ENCODE data around the gene TRO.

TRO gene

GRCh38 chrX:54920610-54921426 is at the start of gene TRO:
TRO (plus strand) TSS chrX:54920824; CDS start chrX:54922247, 1,423 bp downstream.
- DNase-seq (ENCODE audit: low read depth, low spot score): no peak

- no peak for DNase-seq (ENCODE audit: low read depth, low spot score)
Measured at GRCh38 chrX:54885740-54886139, 34.9 kb upstream of the TRO start.

GRCh38 chrX:54891573-54891972 is 29.1 kb upstream of the TRO start:
- DNase-seq (ENCODE audit: low read depth, low spot score): peak; percentile 0

- no peak for DNase-seq (ENCODE audit: low read depth, low spot score)
Measured at GRCh38 chrX:54894159-54894558, 26.5 kb upstream of the TRO start.

- no peak for DNase-seq (ENCODE audit: low read depth, low spot score)
Measured at GRCh38 chrX:54909941-54910340, 10.7 kb upstream of the TRO start.

GRCh38 chrX:54921427-54922021 is 900 bp downstream of the TRO start:
- peak; percentile 4 for DNase-seq (ENCODE audit: low read depth, low spot score)

GRCh38 chrX:54922547-54922946 is 1.9 kb downstream of the TRO start:
- no peak for DNase-seq (ENCODE audit: low read depth, low spot score)

- DNase-seq (ENCODE audit: low read depth, low spot score): no peak
Measured at GRCh38 chrX:54923376-54923775, 2.8 kb downstream of the TRO start.

- DNase-seq (ENCODE audit: low read depth, low spot score): no peak
Measured at GRCh38 chrX:54926978-54927377, 6.4 kb downstream of the TRO start.

- DNase-seq (ENCODE audit: low read depth, low spot score): no peak
Measured at GRCh38 chrX:54928876-54929275, 8.3 kb downstream of the TRO start.

GRCh38 chrX:54930291-54931049 is 9.8 kb downstream of the TRO start:
- no peak for DNase-seq (ENCODE audit: low read depth, low spot score)

- DNase-seq (ENCODE audit: low read depth, low spot score): no peak
Measured at GRCh38 chrX:54931107-54931506, 10.5 kb downstream of the TRO start.

GRCh38 chrX:54933150-54933826 is 12.7 kb downstream of the TRO start:
- DNase-seq (ENCODE audit: low read depth, low spot score): no peak

GRCh38 chrX:54934058-54934457 is 13.4 kb downstream of the TRO start:
- DNase-seq (ENCODE audit: low read depth, low spot score): no peak

GRCh38 chrX:54934890-54935289 is 14.3 kb downstream of the TRO start:
- DNase-seq (ENCODE audit: low read depth, low spot score): no peak

- DNase-seq (ENCODE audit: low read depth, low spot score): no peak
Measured at GRCh38 chrX:54935306-54935705, 14.7 kb downstream of the TRO start.

- no peak for DNase-seq (ENCODE audit: low read depth, low spot score)
Measured at GRCh38 chrX:54937416-54937815, 16.8 kb downstream of the TRO start.

- no peak for DNase-seq (ENCODE audit: low read depth, low spot score)
Measured at GRCh38 chrX:54944816-54945215, 24.2 kb downstream of the TRO start.

- no peak for DNase-seq (ENCODE audit: low read depth, low spot score)
Measured at GRCh38 chrX:54945224-54945623, 24.6 kb downstream of the TRO start.

GRCh38 chrX:54950730-54951375 is 30.2 kb downstream of the TRO start:
- no peak for DNase-seq (ENCODE audit: low read depth, low spot score)

- no peak for DNase-seq (ENCODE audit: low read depth, low spot score)
Measured at GRCh38 chrX:54961750-54962149, 41.1 kb downstream of the TRO start.

Data from activated CD4-positive, CD25-positive, alpha-beta regulatory T cell treated with anti-CD3 and anti-CD28 coated beads, Interleukin-2, amount 50 U/mL, for 16 hours (primary cell).